SK-N-SH treated with all-trans-retinoic acid at 6 μM for 48 hours (cell line): ENCODE data around the gene TMEM213.

Experiments
- ARNTL ChIP-seq: fragments of 450-650 bp; formaldehyde crosslinking; IDR thresholded peaks from 2 replicates; pipeline ENCODE4 v1.5.0; 2020; ENCODE audit warnings: low read depth, mild to moderate bottlenecking, moderate library complexity, borderline replicate concordance
- ISL1 ChIP-seq: fragments of 250-450 bp; sonication (Bioruptor Pico); IDR thresholded peaks from 2 replicates; pipeline ENCODE4 v2.1.2; 2022; ENCODE audit warnings: mild to moderate bottlenecking, moderate library complexity
- OSR1 ChIP-seq: fragments of 250-450 bp; sonication (Bioruptor Pico); IDR thresholded peaks from 2 replicates; pipeline ENCODE4 v1.8.0; 2022; ENCODE audit warnings: moderate library complexity, mild to moderate bottlenecking, inconsistent platforms
- TCF4 ChIP-seq: fragments of 250-450 bp; sonication (Bioruptor Pico); IDR thresholded peaks from 2 replicates; pipeline ENCODE4 v1.8.0; 2021; ENCODE audit warnings: mild to moderate bottlenecking, moderate library complexity, borderline replicate concordance
- TOX ChIP-seq: fragments of 250-450 bp; sonication (Bioruptor Pico); IDR thresholded peaks from 2 replicates; pipeline ENCODE4 v1.8.0; 2021; ENCODE audit warnings: mild to moderate bottlenecking, moderate library complexity, borderline replicate concordance
- ZFP3 ChIP-seq: fragments of 250-450 bp; sonication (Bioruptor Pico); IDR thresholded peaks from 2 replicates; pipeline ENCODE4 v1.5.0; 2020; ENCODE audit warnings: mild to moderate bottlenecking, moderate library complexity
- ZNF70 ChIP-seq: fragments of 450-650 bp; formaldehyde crosslinking; IDR thresholded peaks from 2 replicates; pipeline ENCODE4 v1.5.0; 2020; ENCODE audit warnings: mild to moderate bottlenecking, moderate library complexity
- TF ChIP-seq, protein P1 (sequence below): fragments of 250-450 bp; sonication (Bioruptor Pico); IDR thresholded peaks from 2 replicates; pipeline ENCODE4 v1.5.1; 2020; ENCODE audit warnings: low read depth, mild to moderate bottlenecking, moderate library complexity
- TF ChIP-seq, protein P2 (sequence below): fragments of 250-450 bp; sonication (Bioruptor Pico); IDR thresholded peaks from 2 replicates; pipeline ENCODE4 v1.8.0; 2020; ENCODE audit warnings: mild to moderate bottlenecking, moderate library complexity, borderline replicate concordance

DNA sequence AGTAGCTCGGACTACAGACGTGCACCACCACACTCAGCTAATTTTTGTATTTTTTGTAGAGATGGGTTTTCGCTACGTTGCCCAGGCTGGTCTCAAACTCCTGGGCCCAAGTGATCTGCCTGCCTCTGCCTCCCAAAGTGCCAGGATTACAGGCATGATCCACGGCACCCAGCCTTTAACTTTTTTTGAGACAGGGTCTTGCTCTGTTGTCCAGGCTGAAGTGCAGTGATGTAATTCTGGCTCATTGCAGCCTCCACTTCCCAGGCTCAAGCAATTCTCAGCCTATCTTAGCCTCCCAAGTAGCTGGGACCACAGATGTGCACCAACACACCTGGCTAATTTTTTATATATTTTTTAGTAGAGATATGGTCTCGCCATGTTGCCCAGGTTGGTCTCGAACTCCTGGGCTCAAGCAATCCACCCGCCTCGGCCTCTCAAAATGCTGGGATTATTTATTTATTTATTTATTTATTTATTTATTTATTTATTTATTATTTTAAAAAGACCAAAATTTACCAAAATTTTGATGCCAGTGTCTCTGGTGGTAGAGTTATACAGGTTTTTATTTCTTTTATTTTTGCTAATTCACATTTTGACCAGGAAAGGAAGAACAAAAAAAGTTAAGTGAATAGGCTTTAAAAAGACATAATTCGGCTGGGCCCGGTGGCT lies 25.2 kb downstream of the TMEM213 start:
- TF ChIP-seq ZFP3 (CRISPR knock-in tag) (no peak), TCF4 (CRISPR knock-in tag) (no peak), ISL1 (CRISPR knock-in tag) (no peak), ARNTL (CRISPR knock-in tag) (no peak), ZNF70 (no peak), OSR1 (CRISPR knock-in tag) (no peak), TOX (CRISPR knock-in tag) (no peak)
- TF ChIP-seq, protein P1, sequence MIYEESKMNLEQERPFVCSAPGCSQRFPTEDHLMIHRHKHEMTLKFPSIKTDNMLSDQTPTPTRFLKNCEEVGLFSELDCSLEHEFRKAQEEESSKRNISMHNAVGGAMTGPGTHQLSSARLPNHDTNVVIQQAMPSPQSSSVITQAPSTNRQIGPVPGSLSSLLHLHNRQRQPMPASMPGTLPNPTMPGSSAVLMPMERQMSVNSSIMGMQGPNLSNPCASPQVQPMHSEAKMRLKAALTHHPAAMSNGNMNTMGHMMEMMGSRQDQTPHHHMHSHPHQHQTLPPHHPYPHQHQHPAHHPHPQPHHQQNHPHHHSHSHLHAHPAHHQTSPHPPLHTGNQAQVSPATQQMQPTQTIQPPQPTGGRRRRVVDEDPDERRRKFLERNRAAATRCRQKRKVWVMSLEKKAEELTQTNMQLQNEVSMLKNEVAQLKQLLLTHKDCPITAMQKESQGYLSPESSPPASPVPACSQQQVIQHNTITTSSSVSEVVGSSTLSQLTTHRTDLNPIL: no peak
- TF ChIP-seq, protein P2, sequence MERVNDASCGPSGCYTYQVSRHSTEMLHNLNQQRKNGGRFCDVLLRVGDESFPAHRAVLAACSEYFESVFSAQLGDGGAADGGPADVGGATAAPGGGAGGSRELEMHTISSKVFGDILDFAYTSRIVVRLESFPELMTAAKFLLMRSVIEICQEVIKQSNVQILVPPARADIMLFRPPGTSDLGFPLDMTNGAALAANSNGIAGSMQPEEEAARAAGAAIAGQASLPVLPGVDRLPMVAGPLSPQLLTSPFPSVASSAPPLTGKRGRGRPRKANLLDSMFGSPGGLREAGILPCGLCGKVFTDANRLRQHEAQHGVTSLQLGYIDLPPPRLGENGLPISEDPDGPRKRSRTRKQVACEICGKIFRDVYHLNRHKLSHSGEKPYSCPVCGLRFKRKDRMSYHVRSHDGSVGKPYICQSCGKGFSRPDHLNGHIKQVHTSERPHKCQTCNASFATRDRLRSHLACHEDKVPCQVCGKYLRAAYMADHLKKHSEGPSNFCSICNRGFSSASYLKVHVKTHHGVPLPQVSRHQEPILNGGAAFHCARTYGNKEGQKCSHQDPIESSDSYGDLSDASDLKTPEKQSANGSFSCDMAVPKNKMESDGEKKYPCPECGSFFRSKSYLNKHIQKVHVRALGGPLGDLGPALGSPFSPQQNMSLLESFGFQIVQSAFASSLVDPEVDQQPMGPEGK (CRISPR knock-in tag): no peak
